ENCODE results near the gene NSRP1. TPM values are rescaled to one million over a fixed set of nuclear protein-coding genes. Genes with fewer than 3 reads are reported as not detected.

NSRP1 gene
- total RNA-seq, 2 donors from 2014 or later = 28.5 to 35.6 TPM

- Histone ChIP-seq H3K9ac (ENCODE audit: extremely low read depth, low read length, poor library complexity, severe bottlenecking) (no peak overlapping the region), H3K9me3 (ENCODE audit: control insufficient read depth, low read length) (no peaks in the 10 kb centered on the region), H3K27ac (ENCODE audit: low read depth, low read length) (no peak overlapping the region), H3K4me3 (ENCODE audit: low read length) (no peak overlapping the region), H3K36me3 (ENCODE audit: control insufficient read depth, insufficient read depth, low read length) (no peaks in the 10 kb centered on the region), H3K27me3 (ENCODE audit: control insufficient read depth, insufficient read depth, low read length, poor library complexity, severe bottlenecking) (no peaks in the 10 kb centered on the region), H3K4me1 (ENCODE audit: control insufficient read depth, insufficient read depth, low read length) (no peaks in the 10 kb centered on the region)
- Mint-ChIP-seq H3K4me3 (no peak overlapping the region), H3K36me3 (ENCODE audit: low read depth) (no peaks in the 10 kb centered on the region), H3K27me3 (ENCODE audit: insufficient read depth) (peaks cover 6% of the 10 kb centered on the region), H3K9me3 (no peaks in the 10 kb centered on the region), H3K27ac (no peak overlapping the region), H3K4me1 (no peaks in the 10 kb centered on the region)
- 84 to 96% methylated on average over 5 to 7 of the region's 7 CpGs for WGBS, 2 experiments (ENCODE audit: insufficient coverage in 1 of 2, insufficient read length in 1 of 2)
- peak; percentile 39 for DNase-seq
- TF ChIP-seq, protein P1, sequence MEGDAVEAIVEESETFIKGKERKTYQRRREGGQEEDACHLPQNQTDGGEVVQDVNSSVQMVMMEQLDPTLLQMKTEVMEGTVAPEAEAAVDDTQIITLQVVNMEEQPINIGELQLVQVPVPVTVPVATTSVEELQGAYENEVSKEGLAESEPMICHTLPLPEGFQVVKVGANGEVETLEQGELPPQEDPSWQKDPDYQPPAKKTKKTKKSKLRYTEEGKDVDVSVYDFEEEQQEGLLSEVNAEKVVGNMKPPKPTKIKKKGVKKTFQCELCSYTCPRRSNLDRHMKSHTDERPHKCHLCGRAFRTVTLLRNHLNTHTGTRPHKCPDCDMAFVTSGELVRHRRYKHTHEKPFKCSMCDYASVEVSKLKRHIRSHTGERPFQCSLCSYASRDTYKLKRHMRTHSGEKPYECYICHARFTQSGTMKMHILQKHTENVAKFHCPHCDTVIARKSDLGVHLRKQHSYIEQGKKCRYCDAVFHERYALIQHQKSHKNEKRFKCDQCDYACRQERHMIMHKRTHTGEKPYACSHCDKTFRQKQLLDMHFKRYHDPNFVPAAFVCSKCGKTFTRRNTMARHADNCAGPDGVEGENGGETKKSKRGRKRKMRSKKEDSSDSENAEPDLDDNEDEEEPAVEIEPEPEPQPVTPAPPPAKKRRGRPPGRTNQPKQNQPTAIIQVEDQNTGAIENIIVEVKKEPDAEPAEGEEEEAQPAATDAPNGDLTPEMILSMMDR (conservative IDR thresholded peaks at IDR 0.05) = no peak
Measured at GRCh38 chr17:30209930-30210329, 93.3 kb downstream of the NSRP1 start.

- TF ChIP-seq, protein P1 (conservative IDR thresholded peaks at IDR 0.05) = no peak
- Histone ChIP-seq H3K27me3 (ENCODE audit: control insufficient read depth, insufficient read depth, low read length, poor library complexity, severe bottlenecking) (no peaks in the 10 kb centered on the region), H3K4me3 (ENCODE audit: low read length) (no peak overlapping the region), H3K4me1 (ENCODE audit: control insufficient read depth, insufficient read depth, low read length) (no peaks in the 10 kb centered on the region), H3K36me3 (ENCODE audit: control insufficient read depth, insufficient read depth, low read length) (no peaks in the 10 kb centered on the region), H3K27ac (ENCODE audit: low read depth, low read length) (no peak overlapping the region), H3K9me3 (ENCODE audit: control insufficient read depth, low read length) (no peaks in the 10 kb centered on the region), H3K9ac (ENCODE audit: extremely low read depth, low read length, poor library complexity, severe bottlenecking) (no peak overlapping the region)
- no peaks in the 10 kb centered on the region for H3K9me3 Mint-ChIP-seq
- H3K36me3 Mint-ChIP-seq (ENCODE audit: low read depth) = no peaks in the 10 kb centered on the region
- WGBS, 2 experiments (ENCODE audit: insufficient coverage in 1 of 2, insufficient read length in 1 of 2) = 92 to 96% methylated on average over 7 to 11 of the region's 11 CpGs
- H3K27me3 Mint-ChIP-seq (ENCODE audit: insufficient read depth) = peaks cover 6% of the 10 kb centered on the region
- DNase-seq = peak; percentile 33
- no peak overlapping the region for H3K27ac Mint-ChIP-seq
- no peaks in the 10 kb centered on the region for H3K4me1 Mint-ChIP-seq
- no peak overlapping the region for H3K4me3 Mint-ChIP-seq
Measured at GRCh38 chr17:30210366-30210765, 93.8 kb downstream of the NSRP1 start.

GRCh38 chr17:30210901-30211300, 94.3 kb downstream of the NSRP1 start:
- peaks cover 6% of the 10 kb centered on the region for H3K27me3 Mint-ChIP-seq (ENCODE audit: insufficient read depth)
- no peak overlapping the region for H3K4me3 Mint-ChIP-seq
- H3K9me3 ChIP-seq (ENCODE audit: control insufficient read depth, low read length) = no peaks in the 10 kb centered on the region
- H3K36me3 ChIP-seq (ENCODE audit: control insufficient read depth, insufficient read depth, low read length) = no peaks in the 10 kb centered on the region
- no peaks in the 10 kb centered on the region for H3K4me1 ChIP-seq (ENCODE audit: control insufficient read depth, insufficient read depth, low read length)
- TF ChIP-seq, protein P1 (conservative IDR thresholded peaks at IDR 0.05) = no peak
- no peak overlapping the region for H3K9ac ChIP-seq (ENCODE audit: extremely low read depth, low read length, poor library complexity, severe bottlenecking)
- no peak overlapping the region for H3K27ac Mint-ChIP-seq
- no peaks in the 10 kb centered on the region for H3K9me3 Mint-ChIP-seq
- 92 to 97% methylated on average over 9 to 10 of the region's 10 CpGs for WGBS, 2 experiments (ENCODE audit: insufficient coverage in 1 of 2, insufficient read length in 1 of 2)
- no peaks in the 10 kb centered on the region for H3K27me3 ChIP-seq (ENCODE audit: control insufficient read depth, insufficient read depth, low read length, poor library complexity, severe bottlenecking)
- H3K4me1 Mint-ChIP-seq = no peaks in the 10 kb centered on the region
- H3K4me3 ChIP-seq (ENCODE audit: low read length) = no peak overlapping the region
- no peaks in the 10 kb centered on the region for H3K36me3 Mint-ChIP-seq (ENCODE audit: low read depth)
- H3K27ac ChIP-seq (ENCODE audit: low read depth, low read length) = no peak overlapping the region
- DNase-seq = no peak

Data from endodermal cell (in vitro differentiated cells).